ENCODE measurements around the gene OTUB2.

GRCh38 chr14:94024549-94024948 is 1.6 kb upstream of the OTUB2 start:
- TF ChIP-seq CTCF (IDR thresholded peaks at IDR 0.05; ENCODE audit: low read depth, low read length, poor library complexity, severe bottlenecking): no peak
- TF ChIP-seq EZH2phosphoT487 (IDR thresholded peaks at IDR 0.05; ENCODE audit: borderline replicate concordance, low read length): no peak
